Astrocyte (in vitro differentiated cells and primary cell): ENCODE measurements around the gene LRRC63. TPM values are rescaled to one million over a fixed set of nuclear protein-coding genes. Genes with fewer than 3 reads are reported as not detected.
"Not testable (repeated sequence)": the region's sequence is repeated elsewhere in the genome, so short reads cannot be mapped to it uniquely, and the experiment has no call there.

Experiments used
- DNase-seq: peaks from one replicate; pipeline ENCODE4 v3.0.0-alpha.2; 2010; ENCODE audit warnings: low read depth
- FAIRE-seq: peaks from 2 replicates; lab custom pipeline; 2011; peaks lifted over from hg19 to GRCh38; lab: Jason Lieb, UNC
- H2AFZ ChIP-seq: 2 replicates; pipeline ENCODE4 v1.6.0; 2012; ENCODE audit warnings: low read depth, low read length, inconsistent platforms
- H3K27ac ChIP-seq: 2 replicates; pipeline ENCODE4 v1.5.1; 2011; ENCODE audit warnings: low read depth, low read length, inconsistent platforms
- H3K27me3 ChIP-seq: 2 replicates; pipeline ENCODE4 v1.6.0; 2011; ENCODE audit warnings: low read length, inconsistent platforms; ENCODE audit not compliant: insufficient read depth
- H3K36me3 ChIP-seq: 2 replicates; pipeline ENCODE4 v1.5.1; 2011; ENCODE audit warnings: low read length, inconsistent platforms; ENCODE audit not compliant: insufficient read depth
- H3K4me1 ChIP-seq: 2 replicates; pipeline ENCODE4 v1.5.1; 2011; ENCODE audit warnings: low read length, inconsistent platforms; ENCODE audit not compliant: insufficient read depth
- H3K4me2 ChIP-seq: 2 replicates; pipeline ENCODE4 v1.6.0; 2012; ENCODE audit warnings: low read length, inconsistent platforms
- H3K4me3 ChIP-seq: 2 replicates; pipeline ENCODE4 v1.5.1; 2011; ENCODE audit warnings: low read depth, mild to moderate bottlenecking, low read length, inconsistent platforms; ENCODE audit not compliant: insufficient read depth
- H3K79me2 ChIP-seq: 2 replicates; pipeline ENCODE4 v1.6.0; 2012; ENCODE audit warnings: mild to moderate bottlenecking, low read length, inconsistent platforms; ENCODE audit not compliant: insufficient read depth
- H3K9ac ChIP-seq: 2 replicates; pipeline ENCODE4 v1.6.0; 2012; ENCODE audit warnings: mild to moderate bottlenecking, low read length, inconsistent platforms
- H3K9me3 ChIP-seq: 2 replicates; pipeline ENCODE4 v1.5.1; 2012; ENCODE audit warnings: low read depth, mild to moderate bottlenecking, low read length, inconsistent platforms; ENCODE audit not compliant: insufficient read depth
- H4K20me1 ChIP-seq: 2 replicates; pipeline ENCODE4 v1.6.0; 2012; ENCODE audit warnings: low read length, inconsistent platforms; ENCODE audit not compliant: insufficient read depth
- H3K27ac Mint-ChIP-seq: one replicate; pipeline ENCODE4 v1.8.0; 2021; ENCODE audit warnings: mild to moderate bottlenecking, mixed read lengths; ENCODE audit not compliant: unreplicated experiment
- H3K27me3 Mint-ChIP-seq: one replicate; pipeline ENCODE4 v1.8.0; 2021; ENCODE audit warnings: low read depth, mixed read lengths; ENCODE audit not compliant: unreplicated experiment
- H3K36me3 Mint-ChIP-seq: one replicate; pipeline ENCODE4 v1.8.0; 2021; ENCODE audit warnings: low read depth, mixed read lengths; ENCODE audit not compliant: unreplicated experiment
- H3K4me1 Mint-ChIP-seq: one replicate; pipeline ENCODE4 v1.8.0; 2021; ENCODE audit warnings: low read depth, mixed read lengths; ENCODE audit not compliant: unreplicated experiment
- H3K4me3 Mint-ChIP-seq: one replicate; pipeline ENCODE4 v1.8.0; 2021; ENCODE audit warnings: mild to moderate bottlenecking, moderate library complexity, mixed read lengths; ENCODE audit not compliant: unreplicated experiment
- H3K9me3 Mint-ChIP-seq: one replicate; pipeline ENCODE4 v1.8.0; 2021; ENCODE audit warnings: mild to moderate bottlenecking, mixed read lengths; ENCODE audit not compliant: unreplicated experiment
- EZH2 ChIP-seq: IDR thresholded peaks from 2 replicates; pipeline ENCODE4 v1.6.1; 2012; ENCODE audit warnings: mild to moderate bottlenecking, low read length, inconsistent platforms; ENCODE audit not compliant: insufficient read depth
- total RNA-seq: library from RNA; stranded (reverse); gene quantifications from 2 replicates; pipeline ENCODE4 v1.2.1, GENCODE V29; 2021
- TF ChIP-seq, protein P1 (sequence below): IDR thresholded peaks from 2 replicates; pipeline ENCODE4 v1.5.1; 2011; ENCODE audit warnings: low read depth, mild to moderate bottlenecking, inconsistent platforms, low read length, moderate library complexity; ENCODE audit not compliant: insufficient read depth

The LRRC63 gene
- total RNA-seq, 1 donor from 2014 or later = not detected

DNA sequence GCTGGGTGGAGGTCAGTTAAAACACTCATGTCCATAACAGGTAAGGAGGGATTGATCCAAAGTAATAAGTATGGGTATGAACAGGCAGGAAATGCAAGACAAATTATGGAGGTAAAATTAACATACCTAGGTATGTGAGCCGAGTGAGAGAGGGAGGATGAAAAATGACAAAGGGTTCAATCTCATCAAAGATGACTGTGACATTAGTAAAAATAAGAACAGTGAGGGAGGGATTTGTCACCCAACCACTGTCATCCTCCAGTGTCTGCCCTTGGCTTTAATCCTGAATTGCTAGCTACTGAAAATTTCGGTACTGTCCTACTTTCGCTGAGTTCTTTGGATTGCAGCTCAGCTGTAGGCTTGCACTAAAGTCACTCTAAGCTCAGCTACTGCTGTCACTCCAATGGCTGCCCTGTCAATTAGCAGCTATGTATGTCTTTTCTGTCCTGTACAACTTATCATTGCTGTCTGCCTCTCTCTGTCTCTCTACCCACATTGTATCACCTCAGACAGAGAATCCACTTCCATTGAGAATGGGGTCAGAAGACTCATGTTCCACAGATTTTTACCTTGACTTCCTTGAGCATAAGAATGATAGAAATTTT lies 62.5 kb downstream of the LRRC63 start:
- Histone ChIP-seq H3K9me3 (no peaks in the 10 kb centered on the region), H3K36me3 (no peaks in the 10 kb centered on the region), H3K79me2 (no peaks in the 10 kb centered on the region), H3K4me1 (no peaks in the 10 kb centered on the region), H3K9ac (no peak overlapping the region), H3K4me3 (no peak overlapping the region), H3K27me3 (no peaks in the 10 kb centered on the region), H4K20me1 (no peaks in the 10 kb centered on the region), H3K4me2 (no peak overlapping the region), H3K27ac (no peak overlapping the region), H2AFZ (no peak overlapping the region)
- Mint-ChIP-seq H3K27me3 (no peaks in the 10 kb centered on the region), H3K36me3 (no peaks in the 10 kb centered on the region), H3K4me3 (no peak overlapping the region), H3K27ac (no peak overlapping the region), H3K9me3 (no peaks in the 10 kb centered on the region), H3K4me1 (peaks cover 7% of the 10 kb centered on the region)
- TF ChIP-seq, protein P1, sequence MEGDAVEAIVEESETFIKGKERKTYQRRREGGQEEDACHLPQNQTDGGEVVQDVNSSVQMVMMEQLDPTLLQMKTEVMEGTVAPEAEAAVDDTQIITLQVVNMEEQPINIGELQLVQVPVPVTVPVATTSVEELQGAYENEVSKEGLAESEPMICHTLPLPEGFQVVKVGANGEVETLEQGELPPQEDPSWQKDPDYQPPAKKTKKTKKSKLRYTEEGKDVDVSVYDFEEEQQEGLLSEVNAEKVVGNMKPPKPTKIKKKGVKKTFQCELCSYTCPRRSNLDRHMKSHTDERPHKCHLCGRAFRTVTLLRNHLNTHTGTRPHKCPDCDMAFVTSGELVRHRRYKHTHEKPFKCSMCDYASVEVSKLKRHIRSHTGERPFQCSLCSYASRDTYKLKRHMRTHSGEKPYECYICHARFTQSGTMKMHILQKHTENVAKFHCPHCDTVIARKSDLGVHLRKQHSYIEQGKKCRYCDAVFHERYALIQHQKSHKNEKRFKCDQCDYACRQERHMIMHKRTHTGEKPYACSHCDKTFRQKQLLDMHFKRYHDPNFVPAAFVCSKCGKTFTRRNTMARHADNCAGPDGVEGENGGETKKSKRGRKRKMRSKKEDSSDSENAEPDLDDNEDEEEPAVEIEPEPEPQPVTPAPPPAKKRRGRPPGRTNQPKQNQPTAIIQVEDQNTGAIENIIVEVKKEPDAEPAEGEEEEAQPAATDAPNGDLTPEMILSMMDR = no peak
- no peak for TF ChIP-seq EZH2
- DNase-seq (no peak), FAIRE-seq (no peak)

DNA sequence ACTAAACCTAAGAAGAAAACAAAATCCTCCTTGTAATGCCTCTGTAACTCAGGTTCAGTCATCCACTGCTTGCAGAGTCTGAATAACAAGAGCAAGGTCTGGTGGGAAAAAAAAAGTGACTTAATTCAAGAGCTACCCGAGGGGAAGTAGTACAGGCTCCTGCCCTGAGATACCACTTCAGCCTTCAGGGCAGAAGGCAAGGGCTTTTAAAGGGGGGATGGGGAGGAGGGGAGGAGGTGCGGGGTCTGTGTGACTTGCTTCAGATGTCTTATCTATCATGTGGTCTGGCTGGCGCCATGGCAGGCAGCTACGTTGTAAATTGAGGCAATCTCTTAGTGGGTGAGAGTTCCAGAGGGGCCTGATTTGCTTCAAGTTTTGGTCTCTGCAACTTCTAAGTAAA lies 66.7 kb downstream of the LRRC63 start:
- H3K27ac ChIP-seq = no peak overlapping the region
- no peaks in the 10 kb centered on the region for H3K4me1 ChIP-seq
- no peaks in the 10 kb centered on the region for H3K36me3 ChIP-seq
- H3K4me3 Mint-ChIP-seq = no peak overlapping the region
- no peak overlapping the region for H3K27ac Mint-ChIP-seq
- H3K9me3 ChIP-seq = no peaks in the 10 kb centered on the region
- H3K9ac ChIP-seq = no peak overlapping the region
- H3K4me3 ChIP-seq = no peak overlapping the region
- no peaks in the 10 kb centered on the region for H3K27me3 ChIP-seq
- DNase-seq = no peak
- no peaks in the 10 kb centered on the region for H3K79me2 ChIP-seq
- TF ChIP-seq EZH2 = no peak
- TF ChIP-seq, protein P1 = no peak
- FAIRE-seq = no peak
- H3K27me3 Mint-ChIP-seq = no peaks in the 10 kb centered on the region
- H3K9me3 Mint-ChIP-seq = no peaks in the 10 kb centered on the region
- H3K4me1 Mint-ChIP-seq = peaks cover 7% of the 10 kb centered on the region
- no peaks in the 10 kb centered on the region for H4K20me1 ChIP-seq
- H3K36me3 Mint-ChIP-seq = no peaks in the 10 kb centered on the region
- no peak overlapping the region for H3K4me2 ChIP-seq
- H2AFZ ChIP-seq = no peak overlapping the region

DNA sequence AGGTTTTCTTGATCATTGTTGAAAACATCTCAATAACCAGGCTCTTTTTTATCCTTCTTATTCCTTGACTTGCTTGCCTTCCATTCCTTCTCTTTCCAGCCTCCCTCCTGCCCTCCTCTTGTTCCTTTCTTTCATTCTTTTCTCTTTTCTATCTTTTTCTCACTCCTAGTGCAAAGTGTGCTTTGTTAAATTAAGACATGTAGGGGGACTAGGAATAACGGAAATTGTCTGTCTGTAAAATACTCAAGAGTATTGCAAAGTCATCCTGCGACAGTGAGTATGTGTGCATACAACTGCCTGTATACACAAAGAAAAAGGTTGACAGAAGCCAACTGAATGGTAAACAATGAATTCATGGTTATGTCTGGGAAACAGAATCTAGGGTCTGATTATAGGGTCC lies 70.1 kb downstream of the LRRC63 start:
- no peaks in the 10 kb centered on the region for H3K27me3 Mint-ChIP-seq
- H3K4me3 Mint-ChIP-seq = no peak overlapping the region
- Histone ChIP-seq H3K4me2 (no peak overlapping the region), H3K9me3 (no peaks in the 10 kb centered on the region), H3K79me2 (no peaks in the 10 kb centered on the region), H3K4me1 (no peaks in the 10 kb centered on the region), H3K27me3 (no peaks in the 10 kb centered on the region), H3K9ac (no peak overlapping the region), H2AFZ (no peak overlapping the region), H3K27ac (no peak overlapping the region), H3K36me3 (no peaks in the 10 kb centered on the region), H3K4me3 (no peak overlapping the region), H4K20me1 (no peaks in the 10 kb centered on the region)
- H3K9me3 Mint-ChIP-seq = no peaks in the 10 kb centered on the region
- no peak for DNase-seq
- no peaks in the 10 kb centered on the region for H3K36me3 Mint-ChIP-seq
- H3K27ac Mint-ChIP-seq = no peak overlapping the region
- TF ChIP-seq, protein P1 = no peak
- TF ChIP-seq EZH2 = no peak
- peaks cover 6% of the 10 kb centered on the region for H3K4me1 Mint-ChIP-seq
- FAIRE-seq = no peak

DNA sequence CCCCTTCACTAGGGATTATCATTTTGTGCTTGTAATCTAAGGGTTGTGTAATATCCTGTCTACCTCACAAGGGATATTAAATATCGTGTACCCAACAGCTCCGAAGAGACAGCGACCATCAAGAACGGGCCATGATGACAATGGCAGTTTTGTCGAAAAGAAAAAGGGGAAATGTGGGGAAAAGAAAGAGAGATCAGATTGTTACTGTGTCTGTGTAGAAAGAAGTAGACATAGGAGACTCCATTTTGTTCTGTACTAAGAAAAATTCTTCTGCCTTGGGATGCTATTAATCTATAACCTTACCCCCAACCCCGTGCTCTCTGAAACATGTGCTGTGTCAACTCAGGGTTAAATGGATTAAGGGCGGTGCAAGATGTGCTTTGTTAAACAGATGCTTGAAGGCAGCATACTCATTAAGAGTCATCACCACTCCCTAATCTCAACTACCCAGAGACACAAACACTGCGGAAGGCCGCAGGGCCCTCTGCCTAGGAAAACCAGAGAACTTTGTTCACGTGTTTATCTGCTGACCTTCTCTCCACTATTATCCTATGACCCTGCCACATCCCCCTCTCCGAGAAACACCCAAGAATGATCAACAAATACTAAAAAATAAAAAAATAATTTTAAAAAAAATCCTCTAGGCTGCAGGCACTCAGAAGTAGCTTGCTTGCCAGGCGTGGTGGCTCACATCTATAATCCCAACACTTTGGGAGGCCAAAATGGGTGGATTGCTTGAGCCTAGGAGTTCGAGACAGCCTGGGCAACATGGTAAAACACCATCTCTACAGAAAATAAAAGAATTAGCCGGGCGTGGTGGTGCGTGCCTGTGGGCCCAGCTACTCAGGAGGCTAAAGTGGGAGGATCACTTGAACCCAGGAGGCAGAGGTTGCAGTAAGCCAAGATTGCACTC lies 72.4 kb downstream of the LRRC63 start:
- not testable (repeated sequence) for H3K4me2 ChIP-seq, DNase-seq, H3K9me3 Mint-ChIP-seq, H3K27ac Mint-ChIP-seq, H3K79me2 ChIP-seq, H3K36me3 Mint-ChIP-seq, H3K27me3 Mint-ChIP-seq, FAIRE-seq, H3K4me3 ChIP-seq, H3K36me3 ChIP-seq, H3K9ac ChIP-seq, H3K4me1 Mint-ChIP-seq, H4K20me1 ChIP-seq, H2AFZ ChIP-seq, H3K9me3 ChIP-seq, H3K4me3 Mint-ChIP-seq, H3K4me1 ChIP-seq, H3K27ac ChIP-seq, H3K27me3 ChIP-seq
